ENCODE results near the gene LHX5. TPM values are rescaled to one million over a fixed set of nuclear protein-coding genes. Genes with fewer than 3 reads are reported as not detected.
A peak's percentile ranks its signal among the peaks of the same experiment; 100 is the strongest.

The LHX5 gene
- total RNA-seq, 1 donor from 2014 or later = 0.26 TPM

DNA sequence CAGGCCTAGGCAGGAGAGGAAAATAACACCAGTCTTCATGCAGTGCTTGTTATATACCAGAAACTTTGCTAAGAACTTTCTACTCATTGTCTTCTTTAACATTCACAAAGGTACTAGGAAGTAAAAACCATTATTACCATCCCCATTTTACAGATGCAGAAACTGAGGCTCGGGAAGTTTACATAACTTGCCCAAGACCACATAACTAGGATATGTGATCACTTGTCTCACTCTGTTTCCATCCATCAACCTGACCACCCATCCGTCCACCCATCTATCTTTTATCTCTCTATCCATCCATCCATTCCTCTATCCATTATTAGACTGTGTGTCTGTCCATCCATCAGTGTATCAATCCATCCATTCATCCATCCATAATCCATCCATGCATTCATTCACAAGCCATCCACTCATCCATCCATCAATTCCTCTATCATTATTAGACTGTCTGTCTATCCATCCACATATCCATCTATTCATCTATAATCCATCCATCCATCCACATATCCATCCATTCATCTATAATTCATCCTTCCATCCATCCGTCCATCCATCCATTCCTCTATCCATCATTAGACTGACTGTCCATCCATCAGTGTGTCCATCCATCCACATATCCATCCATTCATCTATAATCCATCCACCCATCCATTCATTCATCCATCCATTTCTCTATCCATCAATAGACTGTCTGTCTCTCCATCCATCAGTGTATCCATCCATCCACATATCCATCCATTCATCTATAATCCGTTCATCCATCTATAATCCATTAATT, 33.0 kb downstream of the LHX5 start:
- H3K4me3 ChIP-seq (ENCODE audit: low read depth, low read length) = no peak overlapping the region
- FAIRE-seq = peak; percentile 23
- DNase-seq (ENCODE audit: low read depth) = no peak
- no peaks in the 10 kb centered on the region for H3K36me3 ChIP-seq (ENCODE audit: control insufficient read depth, insufficient read depth, low read length)
- TF ChIP-seq, protein P1, sequence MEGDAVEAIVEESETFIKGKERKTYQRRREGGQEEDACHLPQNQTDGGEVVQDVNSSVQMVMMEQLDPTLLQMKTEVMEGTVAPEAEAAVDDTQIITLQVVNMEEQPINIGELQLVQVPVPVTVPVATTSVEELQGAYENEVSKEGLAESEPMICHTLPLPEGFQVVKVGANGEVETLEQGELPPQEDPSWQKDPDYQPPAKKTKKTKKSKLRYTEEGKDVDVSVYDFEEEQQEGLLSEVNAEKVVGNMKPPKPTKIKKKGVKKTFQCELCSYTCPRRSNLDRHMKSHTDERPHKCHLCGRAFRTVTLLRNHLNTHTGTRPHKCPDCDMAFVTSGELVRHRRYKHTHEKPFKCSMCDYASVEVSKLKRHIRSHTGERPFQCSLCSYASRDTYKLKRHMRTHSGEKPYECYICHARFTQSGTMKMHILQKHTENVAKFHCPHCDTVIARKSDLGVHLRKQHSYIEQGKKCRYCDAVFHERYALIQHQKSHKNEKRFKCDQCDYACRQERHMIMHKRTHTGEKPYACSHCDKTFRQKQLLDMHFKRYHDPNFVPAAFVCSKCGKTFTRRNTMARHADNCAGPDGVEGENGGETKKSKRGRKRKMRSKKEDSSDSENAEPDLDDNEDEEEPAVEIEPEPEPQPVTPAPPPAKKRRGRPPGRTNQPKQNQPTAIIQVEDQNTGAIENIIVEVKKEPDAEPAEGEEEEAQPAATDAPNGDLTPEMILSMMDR (IDR thresholded peaks at IDR 0.05; ENCODE audit: insufficient read depth, low read length, severe bottlenecking) = no peak
- peaks cover 5% of the 10 kb centered on the region for H3K27me3 ChIP-seq (ENCODE audit: control insufficient read depth, insufficient read depth, low read length)

GRCh38 chr12:113437729-113438100, 34.0 kb downstream of the LHX5 start:
- Histone ChIP-seq H3K27me3 (ENCODE audit: control insufficient read depth, insufficient read depth, low read length) (peaks cover 5% of the 10 kb centered on the region), H3K36me3 (ENCODE audit: control insufficient read depth, insufficient read depth, low read length) (no peaks in the 10 kb centered on the region), H3K4me3 (ENCODE audit: low read depth, low read length) (no peak overlapping the region)
- TF ChIP-seq, protein P1 (IDR thresholded peaks at IDR 0.05; ENCODE audit: insufficient read depth, low read length, severe bottlenecking) = no peak
- DNase-seq (ENCODE audit: low read depth) = no peak
- FAIRE-seq = no peak

DNA sequence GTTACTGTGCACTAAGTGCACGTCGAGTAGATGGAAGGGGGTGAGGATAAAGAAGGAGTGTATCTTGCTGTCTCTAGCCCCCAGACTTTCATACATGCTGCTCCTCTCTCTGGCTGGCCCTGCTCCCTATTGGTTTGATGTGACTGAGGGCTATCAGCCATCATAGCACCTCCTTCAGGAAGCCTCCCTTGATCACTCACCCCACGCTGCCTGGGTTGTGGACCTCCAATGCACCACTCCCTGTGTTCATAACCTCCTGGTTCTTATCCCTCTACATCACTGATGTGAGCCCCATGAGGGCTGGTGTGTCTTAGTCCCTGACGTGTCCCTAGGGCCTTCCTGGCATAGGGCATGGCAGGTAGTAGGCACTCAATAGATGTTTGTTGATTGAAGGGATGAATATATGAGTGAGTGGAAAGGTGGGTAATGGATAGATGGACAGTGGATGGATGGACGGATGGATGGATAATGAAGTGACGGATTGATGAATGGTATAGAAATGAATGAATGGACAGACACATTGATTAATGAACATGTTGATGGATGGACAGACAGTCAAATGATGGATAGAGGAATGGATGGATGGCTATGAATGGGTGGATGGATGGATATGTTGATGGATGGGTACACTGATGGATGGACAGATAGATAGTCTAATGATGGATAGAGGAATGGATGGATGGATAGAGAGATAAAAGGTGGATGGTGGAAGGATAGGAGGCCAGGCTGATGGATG, 34.5 kb downstream of the LHX5 start:
- Histone ChIP-seq H3K4me3 (ENCODE audit: low read depth, low read length) (no peak overlapping the region), H3K36me3 (ENCODE audit: control insufficient read depth, insufficient read depth, low read length) (no peaks in the 10 kb centered on the region), H3K27me3 (ENCODE audit: control insufficient read depth, insufficient read depth, low read length) (peaks cover 5% of the 10 kb centered on the region)
- no peak for DNase-seq (ENCODE audit: low read depth)
- TF ChIP-seq, protein P1 (IDR thresholded peaks at IDR 0.05; ENCODE audit: insufficient read depth, low read length, severe bottlenecking) = no peak
- peak; percentile 80 for FAIRE-seq

- DNase-seq (ENCODE audit: low read depth) = no peak
- Histone ChIP-seq H3K4me3 (ENCODE audit: low read depth, low read length) (no peak overlapping the region), H3K27me3 (ENCODE audit: control insufficient read depth, insufficient read depth, low read length) (peaks cover 2% of the 10 kb centered on the region), H3K36me3 (ENCODE audit: control insufficient read depth, insufficient read depth, low read length) (no peaks in the 10 kb centered on the region)
- FAIRE-seq = no peak
- TF ChIP-seq, protein P1 (IDR thresholded peaks at IDR 0.05; ENCODE audit: insufficient read depth, low read length, severe bottlenecking) = no peak
Observed at GRCh38 chr12:113436586-113436985, 35.1 kb downstream of the LHX5 start.

GRCh38 chr12:113435367-113435766, 36.3 kb downstream of the LHX5 start:
- Histone ChIP-seq H3K4me3 (ENCODE audit: low read depth, low read length) (no peak overlapping the region), H3K36me3 (ENCODE audit: control insufficient read depth, insufficient read depth, low read length) (no peaks in the 10 kb centered on the region), H3K27me3 (ENCODE audit: control insufficient read depth, insufficient read depth, low read length) (no peaks in the 10 kb centered on the region)
- no peak for FAIRE-seq
- DNase-seq (ENCODE audit: low read depth) = no peak
- TF ChIP-seq, protein P1 (IDR thresholded peaks at IDR 0.05; ENCODE audit: insufficient read depth, low read length, severe bottlenecking) = no peak
